Pons (tissue), 1 donor: ENCODE data around the gene SEZ6L.

Experiments used
- DNase-seq: peaks from one replicate; pipeline ENCODE4 v3.0.0-alpha.2; 2016; ENCODE audit warnings: low spot score

Gene SEZ6L

GRCh38 chr22:26241361-26241760, 72.1 kb downstream of the SEZ6L start:
- DNase-seq: no peak

GRCh38 chr22:26245001-26245400, 75.7 kb downstream of the SEZ6L start:
- no peak for DNase-seq

DNA sequence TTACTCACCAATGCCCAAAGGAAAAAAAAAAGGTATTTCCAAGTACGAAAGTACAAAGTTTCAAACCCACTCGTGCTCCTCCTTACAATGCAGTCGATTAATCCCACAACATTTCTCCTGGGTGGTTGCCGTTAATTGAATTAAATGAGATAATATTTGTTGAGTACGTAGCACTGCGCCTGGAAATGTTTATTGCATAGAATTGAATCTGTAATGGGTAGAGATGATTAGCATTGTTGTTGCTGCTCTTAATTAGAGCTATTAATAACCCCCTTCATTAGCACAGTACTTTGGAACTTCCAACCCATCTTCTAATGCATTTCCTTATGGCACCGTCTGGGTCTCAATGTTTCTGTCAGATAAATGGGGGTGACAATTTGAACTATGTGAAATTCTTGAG, 77.3 kb downstream of the SEZ6L start:
- no peak for DNase-seq

DNA sequence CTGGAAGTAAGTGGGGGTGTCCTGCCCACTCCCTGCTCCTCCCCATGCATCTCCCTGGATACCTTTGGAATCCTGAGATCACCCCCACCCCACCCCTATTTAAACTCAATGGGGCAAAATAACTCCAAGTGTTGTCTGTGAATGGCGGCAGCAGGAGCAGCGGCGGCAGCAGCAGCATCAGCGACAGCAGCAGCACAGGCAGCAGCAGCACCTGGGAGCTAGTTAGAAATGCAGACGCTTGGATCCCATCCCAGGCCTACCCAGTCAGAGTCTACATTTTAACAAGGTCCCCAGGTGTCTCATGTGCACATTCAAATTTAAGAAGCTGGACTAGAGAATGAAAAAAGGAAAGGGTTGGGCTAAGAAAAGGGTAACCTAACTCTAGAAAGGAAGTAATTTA, 82.6 kb downstream of the SEZ6L start:
- no peak for DNase-seq

GRCh38 chr22:26259510-26259909, 90.2 kb downstream of the SEZ6L start:
- DNase-seq: no peak

DNA sequence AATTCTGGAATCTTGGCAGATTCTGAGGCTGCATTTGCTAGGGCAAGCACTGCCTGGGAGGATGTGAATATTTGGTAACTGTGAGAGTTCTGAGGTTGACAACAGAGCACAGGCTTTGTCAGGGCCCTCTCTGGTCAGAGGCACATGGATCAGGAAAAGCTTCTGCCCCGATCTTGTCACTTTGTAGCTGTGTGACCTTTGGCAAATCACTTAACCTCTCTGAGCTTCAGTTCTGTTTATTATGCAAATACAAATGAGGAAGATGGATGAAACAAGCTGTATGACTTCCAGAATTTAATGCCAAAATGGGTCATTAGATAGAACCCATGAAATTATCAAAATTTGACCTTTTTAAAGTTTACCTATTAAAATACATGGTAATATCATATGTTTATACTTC, 94.9 kb downstream of the SEZ6L start:
- DNase-seq: no peak

DNA sequence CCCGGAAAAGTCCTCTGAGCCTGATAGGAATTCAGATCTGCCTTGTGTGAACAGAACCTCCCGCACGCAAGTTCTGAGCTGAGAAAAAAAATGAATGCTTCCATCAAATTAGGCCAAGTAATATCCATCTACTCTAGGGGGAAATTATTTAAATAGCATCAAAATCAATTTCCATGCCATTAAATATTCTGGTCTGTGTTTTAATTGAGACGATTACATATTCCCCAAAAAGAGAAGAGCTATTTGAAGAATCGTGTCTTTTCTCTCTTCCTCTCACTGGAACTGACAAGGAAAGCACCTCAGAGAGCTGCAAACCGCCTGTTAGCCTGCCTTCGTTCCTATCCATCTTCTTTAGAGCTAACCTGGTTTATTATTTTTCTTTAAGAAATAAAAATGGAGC, 96.0 kb downstream of the SEZ6L start:
- no peak for DNase-seq

DNA sequence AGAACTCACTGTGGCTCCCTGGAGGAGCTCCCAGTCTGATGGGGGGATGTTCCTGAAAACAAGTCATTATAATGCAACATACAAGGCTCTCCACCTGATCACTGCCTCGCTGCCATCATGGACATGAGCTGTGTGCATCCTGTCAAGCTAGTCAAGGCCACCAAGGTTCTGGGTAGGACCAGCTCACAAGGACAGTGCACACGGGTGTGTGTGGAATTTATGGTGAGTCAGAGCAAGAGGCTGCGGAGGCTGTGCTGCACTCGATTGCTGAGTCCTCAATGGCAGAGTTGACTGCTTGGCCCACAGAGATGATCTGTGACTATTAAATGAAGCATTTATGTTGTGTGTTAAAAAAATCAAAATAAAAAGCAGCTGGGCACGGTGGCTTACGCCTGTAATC, 96.6 kb downstream of the SEZ6L start:
- no peak for DNase-seq

DNA sequence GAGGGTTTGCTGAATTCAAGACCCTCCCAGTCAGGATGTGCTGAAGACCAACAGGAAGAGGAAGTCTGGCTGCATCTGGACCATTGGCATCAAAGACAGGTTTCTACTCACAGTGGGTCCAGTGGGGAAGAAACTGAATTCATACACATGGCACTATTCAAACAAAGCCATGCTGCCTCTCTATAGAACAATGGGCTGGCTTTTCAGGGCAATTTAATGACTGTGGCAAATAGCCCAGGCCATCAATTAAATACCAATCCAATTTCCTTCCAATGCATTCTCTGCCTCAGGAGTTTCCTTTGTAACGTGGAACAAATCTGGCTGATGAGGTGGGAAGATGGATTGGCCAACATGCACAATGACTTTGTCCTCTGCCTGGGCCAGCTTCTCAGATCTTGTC, 98.6 kb downstream of the SEZ6L start:
- DNase-seq: no peak

GRCh38 chr22:26269572-26269971, 100.3 kb downstream of the SEZ6L start:
- DNase-seq: no peak

- no peak for DNase-seq
These were observed 102.2 kb downstream of the SEZ6L start for GRCh38 chr22:26271427-26271826.

DNA sequence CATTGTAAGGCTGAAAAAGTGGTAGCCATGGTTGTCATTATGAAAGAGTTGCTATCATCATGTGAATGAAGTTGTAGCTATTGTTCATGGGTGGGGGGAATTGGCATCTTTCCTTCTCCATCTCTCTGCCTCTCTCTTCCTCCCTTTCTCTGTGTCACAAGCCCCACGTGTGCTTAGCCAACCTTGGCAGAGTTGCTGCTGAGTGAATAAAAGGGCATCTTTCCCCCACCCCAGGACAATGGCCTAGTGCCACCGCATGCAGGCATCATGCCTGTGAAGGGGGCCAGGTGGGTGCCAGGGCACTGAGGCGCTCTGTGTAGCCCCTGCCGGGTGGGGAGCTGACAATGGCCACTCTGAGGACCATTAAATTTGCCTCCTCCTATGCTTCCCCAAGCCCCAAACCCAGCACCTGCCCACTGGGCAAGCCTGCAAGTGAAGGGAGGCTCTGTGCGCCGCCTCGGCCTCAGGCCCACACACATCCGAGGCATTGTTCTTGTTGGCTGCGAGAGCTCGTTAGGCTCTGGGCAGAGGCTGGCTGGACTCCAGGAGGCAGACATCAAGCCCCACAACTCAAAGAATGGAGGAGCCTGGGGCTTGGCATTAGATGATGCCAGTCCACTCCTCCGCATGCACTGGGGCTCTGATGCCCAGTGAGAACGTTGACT, 103.9 kb downstream of the SEZ6L start:
- peak; percentile 74 for DNase-seq

- peak; percentile 44 for DNase-seq
These were observed 107.4 kb downstream of the SEZ6L start for GRCh38 chr22:26276529-26277160.

- DNase-seq: no peak
These were observed 112.7 kb downstream of the SEZ6L start for GRCh38 chr22:26281941-26282340.

- no peak for DNase-seq
These were observed 114.1 kb downstream of the SEZ6L start for GRCh38 chr22:26283330-26283729.

- no peak for DNase-seq
These were observed 116.4 kb downstream of the SEZ6L start for GRCh38 chr22:26285632-26286031.

DNA sequence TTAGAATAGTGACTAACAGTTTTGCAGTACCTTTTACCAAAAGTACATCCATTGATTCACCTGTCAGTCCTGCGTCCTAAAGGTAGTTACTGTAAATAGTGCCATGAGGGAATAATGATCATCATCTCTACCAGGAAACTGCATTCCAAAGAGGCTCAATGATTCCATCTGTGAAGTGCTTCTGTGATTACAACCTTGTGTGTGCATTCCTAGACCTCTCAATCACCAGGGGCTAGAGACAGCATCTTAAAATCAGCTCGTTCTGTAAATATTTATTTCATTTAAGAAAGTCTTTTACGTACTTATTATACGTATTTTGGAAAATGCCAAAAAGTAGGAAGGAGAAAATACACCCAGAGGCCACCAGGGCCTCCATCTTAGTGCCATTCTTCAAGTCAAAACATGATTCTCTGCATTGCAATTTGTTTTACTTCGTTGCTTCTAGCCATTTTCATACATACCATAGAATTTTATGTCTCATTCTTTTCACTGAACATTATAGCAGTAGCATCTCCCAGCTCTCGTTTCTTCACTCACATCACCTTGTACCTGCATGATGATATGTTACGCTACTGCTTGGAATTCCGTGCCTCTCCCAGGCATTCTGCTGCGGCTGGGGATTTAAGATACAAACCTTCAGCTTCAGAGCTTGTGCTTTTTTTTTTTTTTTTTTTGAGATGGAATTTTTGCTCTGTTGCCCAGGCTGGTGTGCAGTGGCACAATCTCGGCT, 117.0 kb downstream of the SEZ6L start:
- DNase-seq: no peak

GRCh38 chr22:26287382-26288225, 118.3 kb downstream of the SEZ6L start:
- DNase-seq: no peak

DNA sequence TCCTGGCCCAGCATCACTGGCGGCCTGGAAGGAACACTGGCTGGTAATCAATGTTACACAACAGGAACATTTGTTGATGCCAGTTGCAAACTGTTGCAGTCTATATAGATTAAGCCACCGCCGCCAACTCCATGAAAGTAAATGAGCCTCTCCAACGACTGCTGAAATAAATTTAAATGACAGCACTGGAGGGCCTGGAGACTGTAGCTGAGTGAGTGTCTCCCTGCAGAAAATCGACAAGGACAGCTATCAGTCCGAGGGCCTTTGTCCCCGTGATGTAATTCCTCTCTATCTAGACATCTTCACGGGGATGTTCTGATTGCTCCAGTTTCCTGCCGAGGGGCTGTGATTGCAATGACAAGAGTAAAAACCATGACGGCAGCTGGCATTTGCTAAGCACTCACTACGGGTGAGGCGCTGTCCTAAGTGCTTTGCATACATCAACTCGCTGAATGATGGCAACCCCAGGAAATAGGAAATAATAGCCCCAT, 120.4 kb downstream of the SEZ6L start:
- DNase-seq: no peak

- DNase-seq: no peak
These were observed 122.8 kb downstream of the SEZ6L start for GRCh38 chr22:26291940-26292666.

DNA sequence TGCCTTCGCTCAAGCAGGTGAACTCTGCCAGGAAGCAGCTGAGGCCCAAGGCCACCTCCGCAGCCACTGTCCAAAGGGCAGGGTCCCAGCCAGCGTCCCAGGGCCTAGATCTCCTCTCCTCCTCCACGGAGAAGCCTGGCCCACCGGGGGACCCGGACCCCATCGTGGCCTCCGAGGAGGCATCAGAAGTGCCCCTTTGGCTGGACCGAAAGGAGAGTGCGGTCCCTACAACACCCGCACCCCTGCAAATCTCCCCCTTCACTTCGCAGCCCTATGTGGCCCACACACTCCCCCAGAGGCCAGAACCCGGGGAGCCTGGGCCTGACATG, 123.4 kb downstream of the SEZ6L start:
- no peak for DNase-seq
